Measurements from ENCODE around the gene IFT27. TPM values are rescaled to one million over a fixed set of nuclear protein-coding genes. Genes with fewer than 3 reads are reported as not detected.
"Not testable (repeated sequence)": the region's sequence is repeated elsewhere in the genome, so short reads cannot be mapped to it uniquely, and the experiment has no call there.

Gene IFT27
- total RNA-seq, 1 donor from 2014 or later: 32.7 TPM

- Mint-ChIP-seq H3K36me3 (ENCODE audit: low read depth) (no peaks in the 10 kb centered on the region), H3K4me1 (no peaks in the 10 kb centered on the region), H3K9me3 (no peaks in the 10 kb centered on the region), H3K4me3 (no peak overlapping the region), H3K27me3 (peaks cover 20% of the 10 kb centered on the region), H3K27ac (no peak overlapping the region)
- no peak for TF ChIP-seq CTCF (IDR thresholded peaks at IDR 0.05)
- ChIA-PET POLR2A (no interaction called here), CTCF (interaction anchor here (0.7 to 3.7 kb wide), 14 partner anchors 10 to 442 kb away, joined by 3 to 25 read pairs (median 4); partner anchors contain the start of gene IFT27)
- ATAC-seq (ENCODE audit: low read depth) (no peak), DNase-seq (no peak)
- intact Hi-C loops (cut with micrococcal nuclease): loop anchor here (1.0 kb wide), 4 partner anchors 19 to 441 kb away; partner anchors contain the start of gene IFT27
These were observed 18.9 kb downstream of the IFT27 start for GRCh38 chr22:36756746-36757655.

- Mint-ChIP-seq H3K36me3 (ENCODE audit: low read depth) (no peaks in the 10 kb centered on the region), H3K27me3 (peaks cover 23% of the 10 kb centered on the region), H3K4me3 (no peak overlapping the region), H3K9me3 (no peaks in the 10 kb centered on the region), H3K27ac (no peak overlapping the region), H3K4me1 (no peaks in the 10 kb centered on the region)
- no peak for TF ChIP-seq CTCF (IDR thresholded peaks at IDR 0.05)
- ChIA-PET CTCF (interaction anchor here (1.0 to 3.7 kb wide), 7 partner anchors 19 to 324 kb away, joined by 3 to 25 read pairs (median 8); partner anchors contain the start of gene IFT27), POLR2A (no interaction called here)
- intact Hi-C loops (cut with micrococcal nuclease): no loop called here
- ATAC-seq (ENCODE audit: low read depth) (no peak), DNase-seq (no peak)
These were observed 19.9 kb downstream of the IFT27 start for GRCh38 chr22:36756031-36756430.

GRCh38 chr22:36755316-36755715, 20.6 kb downstream of the IFT27 start:
- Mint-ChIP-seq H3K9me3 (no peaks in the 10 kb centered on the region), H3K4me1 (no peaks in the 10 kb centered on the region), H3K36me3 (ENCODE audit: low read depth) (no peaks in the 10 kb centered on the region), H3K27ac (no peak overlapping the region), H3K27me3 (peaks cover 23% of the 10 kb centered on the region), H3K4me3 (no peak overlapping the region)
- no peak for TF ChIP-seq CTCF (IDR thresholded peaks at IDR 0.05)
- ChIA-PET POLR2A (interaction anchor here (0.7 kb wide), 3 partner anchors 16 to 1266 kb away, joined by 6 to 11 read pairs (median 9); no protein-coding TSS in a partner anchor), CTCF (interaction anchor here (1.0 to 3.7 kb wide), 2 partner anchors 223 to 289 kb away, joined by 4 to 22 read pairs; no protein-coding TSS in a partner anchor)
- intact Hi-C loops (cut with micrococcal nuclease): no loop called here
- no peak for DNase-seq
- no peak for ATAC-seq (ENCODE audit: low read depth)

GRCh38 chr22:36754881-36755280, 21.0 kb downstream of the IFT27 start:
- DNase-seq; H3K36me3 Mint-ChIP-seq (ENCODE audit: low read depth); ATAC-seq (ENCODE audit: low read depth); H3K4me1 Mint-ChIP-seq; H3K27ac Mint-ChIP-seq; intact Hi-C loops (cut with micrococcal nuclease); H3K9me3 Mint-ChIP-seq; CTCF ChIA-PET; H3K4me3 Mint-ChIP-seq: not testable (repeated sequence)
- peaks cover 23% of the 10 kb centered on the region for H3K27me3 Mint-ChIP-seq
- POLR2A ChIA-PET: interaction anchor here (0.7 kb wide), 3 partner anchors 16 to 1266 kb away, joined by 6 to 11 read pairs (median 9); no protein-coding TSS in a partner anchor

- Mint-ChIP-seq H3K27ac (no peak overlapping the region), H3K9me3 (no peaks in the 10 kb centered on the region), H3K27me3 (peaks cover 23% of the 10 kb centered on the region), H3K4me3 (no peak overlapping the region), H3K36me3 (ENCODE audit: low read depth) (no peaks in the 10 kb centered on the region), H3K4me1 (no peaks in the 10 kb centered on the region)
- CTCF ChIA-PET: interaction anchor here (1.0 kb wide), 1 partner anchor 9 kb away, joined by 3 read pairs; no protein-coding TSS in a partner anchor
- DNase-seq (no peak), ATAC-seq (ENCODE audit: low read depth) (no peak)
- no peak for TF ChIP-seq CTCF (IDR thresholded peaks at IDR 0.05)
- intact Hi-C loops (cut with micrococcal nuclease): no loop called here
- POLR2A ChIA-PET: interaction anchor here (0.6 kb wide), 1 partner anchor 152 kb away, joined by 10 read pairs; no protein-coding TSS in a partner anchor
These were observed 22.0 kb downstream of the IFT27 start for GRCh38 chr22:36753916-36754315.

Data from activated B cell treated with CpG ODN at 0.5 μM for 24 hours (primary cell).